ENCODE results near the gene C16orf87. TPM values are rescaled to one million over a fixed set of nuclear protein-coding genes. Genes with fewer than 3 reads are reported as not detected.

C16orf87 gene
- total and polyA plus RNA-seq, 9 of the 15 experiments (the other 6 are each of a cell fraction or from before 2014, with no cell fraction given), result 7.8 to 16.7 (median 10.5) TPM

- FAIRE-seq (no peak), DNase-seq (ENCODE audit: extremely low read depth in 1 of 4, low spot score in 3 of 4) (no peak), ATAC-seq (no peak)
- H4K20me1 ChIP-seq (replicated peaks; ENCODE audit: control insufficient read depth, insufficient read depth, low read length), result no peaks in the 10 kb centered on the region
- BruUV-seq (replicated peaks), result no TSS peak
- H3K4me3 ChIP-seq, result no peak overlapping the region
- WGBS (ENCODE audit: insufficient coverage, low coverage, missing lambda C conversion rate), result 1% methylated on average over 5 of the region's 5 CpGs
- H3K4me2 ChIP-seq (ENCODE audit: insufficient read depth, low read length), result no peak overlapping the region
- ChIA-PET CTCF (ENCODE audit: low intra/inter-chr PET ratio) (no interaction called here), POLR2A (interaction anchor here (1.2 kb wide), 1 partner anchor 15 kb away, joined by 3 read pairs; no protein-coding TSS in a partner anchor)
- intact Hi-C loops (cut with micrococcal nuclease), result no loop called here
- H3K9me1 ChIP-seq (ENCODE audit: control insufficient read depth, insufficient read depth, low read length), result no peaks in the 10 kb centered on the region
- H3K9me3 ChIP-seq (replicated peaks; ENCODE audit: control insufficient read depth, insufficient read depth, low read depth, low read length), result no peaks in the 10 kb centered on the region
- no peaks in the 10 kb centered on the region for H3K36me3 ChIP-seq (ENCODE audit: control insufficient read depth, insufficient read depth, low read length)
- peaks cover 0 to 10% of the 10 kb centered on the region in 2 experiments; a peak in 2 of 5 replicates for H3K27me3 ChIP-seq (ENCODE audit: control insufficient read depth in 2 of 2, insufficient read depth in 2 of 2, low read length in 2 of 2)
- no peak overlapping the region for H2AFZ ChIP-seq (ENCODE audit: low read depth, low read length)
- H3K9ac ChIP-seq (ENCODE audit: insufficient read depth in 1 of 2, low read depth in 2 of 2, low read length in 2 of 2), result no peak overlapping the region
- peaks cover 0 to 10% of the 10 kb centered on the region in 2 experiments; a peak in 3 of 5 replicates for H3K4me1 ChIP-seq (replicated peaks in 1 of 2; ENCODE audit: control insufficient read depth in 2 of 2, insufficient read depth in 2 of 2, low read length in 2 of 2)
- H3K79me2 ChIP-seq (ENCODE audit: control insufficient read depth, insufficient read depth, low read length), result no peaks in the 10 kb centered on the region
- in situ Hi-C loops (cut with MboI), result no loop called here
- H3K27ac ChIP-seq (ENCODE audit: extremely low read depth, low read depth, low read length), result no peak overlapping the region
- no peak for TF ChIP-seq NONO (IDR thresholded peaks at IDR 0.05; ENCODE audit: low read depth in 2 of 2, low read length in 1 of 2)
- no peak for TF ChIP-seq SMAD1 (IDR thresholded peaks at IDR 0.05; ENCODE audit: low read depth, low read length, partially characterized antibody)
- no peak for TF ChIP-seq ZNF41 (CRISPR knock-in tag; conservative IDR thresholded peaks at IDR 0.05)
- TF ChIP-seq TRIM24 (IDR thresholded peaks at IDR 0.05), result no peak
- TF ChIP-seq BCOR (IDR thresholded peaks at IDR 0.05), result no peak
- no peak for TF ChIP-seq NRF1 (conservative IDR thresholded peaks at IDR 0.05 in 1 of 2, IDR thresholded peaks at IDR 0.05 in 1 of 2)
- TF ChIP-seq U2AF1 (optimal IDR thresholded peaks at IDR 0.05; ENCODE audit: low read depth, low read length), result no peak
- no peak for TF ChIP-seq SAFB2 (IDR thresholded peaks at IDR 0.05; ENCODE audit: borderline replicate concordance, low read depth, low read length, severe bottlenecking)
- TF ChIP-seq REST (IDR thresholded peaks at IDR 0.05; ENCODE audit: borderline replicate concordance), result no peak
- TF ChIP-seq REST (CRISPR knock-in tag; IDR thresholded peaks at IDR 0.05; ENCODE audit: low read depth), result no peak
- no peak for TF ChIP-seq CC2D1A (IDR thresholded peaks at IDR 0.05)
- TF ChIP-seq ETV6 (IDR thresholded peaks at IDR 0.05; ENCODE audit: borderline replicate concordance in 1 of 2, low read depth in 2 of 2, low read length in 1 of 2), result no peak
- TF ChIP-seq ETV6 (CRISPR knock-in tag; IDR thresholded peaks at IDR 0.05; ENCODE audit: borderline replicate concordance), result no peak
- no peak for TF ChIP-seq NFRKB (IDR thresholded peaks at IDR 0.05; ENCODE audit: low read depth)
- TF ChIP-seq DPF2 (IDR thresholded peaks at IDR 0.05), result no peak
- TF ChIP-seq PRMT5 (CRISPR knock-in tag; IDR thresholded peaks at IDR 0.05), result no peak
These were observed 18.1 kb upstream of the C16orf87 start for GRCh38 chr16:46848768-46849764.
